ENCODE measurements around the gene FGFRL1.

FGFRL1 gene

GRCh38 chr4:1011022-1011665, at the start of gene FGFRL1:
FGFRL1 (plus strand) TSS chr4:1011626; CDS start chr4:1012486, 860 bp downstream.
- peak; percentile 88 for DNase-seq

GRCh38 chr4:962231-963208, 48.9 kb upstream of the FGFRL1 start:
- no peak for DNase-seq

- no peak for DNase-seq
Measured at GRCh38 chr4:963276-964225, 47.9 kb upstream of the FGFRL1 start.

- no peak for DNase-seq
Measured at GRCh38 chr4:964346-965025, 46.9 kb upstream of the FGFRL1 start.

GRCh38 chr4:965048-965765, 46.2 kb upstream of the FGFRL1 start:
- no peak for DNase-seq

GRCh38 chr4:965766-966134, 45.7 kb upstream of the FGFRL1 start:
- no peak for DNase-seq

- DNase-seq: no peak
Measured at GRCh38 chr4:966266-967112, 44.9 kb upstream of the FGFRL1 start.

- DNase-seq: no peak
Measured at GRCh38 chr4:967113-968104, 44.0 kb upstream of the FGFRL1 start.

GRCh38 chr4:968221-968620, 43.2 kb upstream of the FGFRL1 start:
- no peak for DNase-seq

- no peak for DNase-seq
Measured at GRCh38 chr4:968621-969394, 42.6 kb upstream of the FGFRL1 start.

GRCh38 chr4:970046-970745, 41.2 kb upstream of the FGFRL1 start:
- no peak for DNase-seq

- no peak for DNase-seq
Measured at GRCh38 chr4:970854-971520, 40.4 kb upstream of the FGFRL1 start.

- DNase-seq: no peak
Measured at GRCh38 chr4:971666-972500, 39.5 kb upstream of the FGFRL1 start.

GRCh38 chr4:972651-973424, 38.6 kb upstream of the FGFRL1 start:
- peak; percentile 46 for DNase-seq
